ENCODE results near the gene AGRP. TPM values are rescaled to one million over a fixed set of nuclear protein-coding genes. Genes with fewer than 3 reads are reported as not detected.
A peak's percentile ranks its signal among the peaks of the same experiment; 100 is the strongest.

The AGRP gene
- total RNA-seq, 4 donors from 2014 or later = not detected

DNA sequence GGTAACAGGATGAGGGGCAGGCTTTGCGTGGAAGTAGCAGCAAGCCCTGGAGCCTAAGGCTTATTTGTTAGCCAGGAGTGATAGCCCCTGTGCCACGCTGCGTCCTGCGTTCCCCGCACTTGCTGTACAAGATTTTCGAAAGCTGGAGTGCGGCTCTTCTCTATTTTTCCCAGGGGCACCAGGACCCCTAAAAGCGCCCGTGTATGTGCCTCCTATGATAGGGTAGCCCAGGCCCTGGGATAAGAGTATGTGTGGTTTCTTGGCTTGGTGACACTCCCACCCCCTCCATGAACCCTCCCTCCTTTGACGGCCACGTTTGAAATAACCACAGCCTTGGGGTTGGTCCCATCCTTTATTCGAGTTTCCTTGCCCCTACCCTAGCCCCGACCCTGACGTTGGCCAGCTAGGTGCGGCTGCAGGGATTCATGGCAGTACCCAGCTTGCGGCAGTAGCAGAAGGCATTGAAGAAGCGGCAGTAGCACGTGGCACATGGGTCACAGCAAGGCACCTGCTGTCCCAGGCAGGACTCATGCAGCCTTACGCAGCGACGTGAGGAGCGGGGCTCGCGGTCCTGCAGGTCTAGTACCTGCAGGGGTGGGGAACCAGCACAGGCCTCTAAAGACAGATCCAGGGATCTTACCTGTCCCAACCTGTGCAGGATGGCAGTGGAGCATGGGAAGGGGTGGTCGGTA lies 968 bp downstream of the AGRP start:
- intact Hi-C loops (cut with DNase I; ENCODE audit: low total_unique reads) (no loop called here), in situ Hi-C loops (cut with MboI; ENCODE audit: low pct_ligation_motif_present in 1 of 4, low pct_unique_long_range_greater_than_20kb in 1 of 4, low sequenced_read_pairs in 3 of 4) (no loop called here)
- no peaks in the 10 kb centered on the region for H3K36me3 ChIP-seq
- peak overlapping the region in 2 of 4 donors; percentile 68 to 86 for H3K4me3 ChIP-seq
- H3K9me3 ChIP-seq = no peaks in the 10 kb centered on the region
- no peaks in the 10 kb centered on the region for H3K27me3 ChIP-seq
- peak overlapping the region; percentile 92 to 96 (median 94) for H3K27ac ChIP-seq
- 74% methylated on average over 25 of the region's 25 CpGs; no CpG with 5 or more reads in 1 of the 2 donors for WGBS, 2 donors (ENCODE audit: low coverage in 1 of 2)
- peak; percentile 21 for DNase-seq
- TF ChIP-seq POLR2A (IDR thresholded peaks at IDR 0.05) = no peak
- TF ChIP-seq, protein P1, sequence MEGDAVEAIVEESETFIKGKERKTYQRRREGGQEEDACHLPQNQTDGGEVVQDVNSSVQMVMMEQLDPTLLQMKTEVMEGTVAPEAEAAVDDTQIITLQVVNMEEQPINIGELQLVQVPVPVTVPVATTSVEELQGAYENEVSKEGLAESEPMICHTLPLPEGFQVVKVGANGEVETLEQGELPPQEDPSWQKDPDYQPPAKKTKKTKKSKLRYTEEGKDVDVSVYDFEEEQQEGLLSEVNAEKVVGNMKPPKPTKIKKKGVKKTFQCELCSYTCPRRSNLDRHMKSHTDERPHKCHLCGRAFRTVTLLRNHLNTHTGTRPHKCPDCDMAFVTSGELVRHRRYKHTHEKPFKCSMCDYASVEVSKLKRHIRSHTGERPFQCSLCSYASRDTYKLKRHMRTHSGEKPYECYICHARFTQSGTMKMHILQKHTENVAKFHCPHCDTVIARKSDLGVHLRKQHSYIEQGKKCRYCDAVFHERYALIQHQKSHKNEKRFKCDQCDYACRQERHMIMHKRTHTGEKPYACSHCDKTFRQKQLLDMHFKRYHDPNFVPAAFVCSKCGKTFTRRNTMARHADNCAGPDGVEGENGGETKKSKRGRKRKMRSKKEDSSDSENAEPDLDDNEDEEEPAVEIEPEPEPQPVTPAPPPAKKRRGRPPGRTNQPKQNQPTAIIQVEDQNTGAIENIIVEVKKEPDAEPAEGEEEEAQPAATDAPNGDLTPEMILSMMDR (IDR thresholded peaks at IDR 0.05) = no peak
- TF ChIP-seq EP300 (IDR thresholded peaks at IDR 0.05; ENCODE audit: low read depth) = no peak
- TF ChIP-seq POLR2AphosphoS5 (IDR thresholded peaks at IDR 0.05) = no peak
- peaks cover 16 to 43% (median 26%) of the 10 kb centered on the region in 4 donors for H3K4me1 ChIP-seq

DNA sequence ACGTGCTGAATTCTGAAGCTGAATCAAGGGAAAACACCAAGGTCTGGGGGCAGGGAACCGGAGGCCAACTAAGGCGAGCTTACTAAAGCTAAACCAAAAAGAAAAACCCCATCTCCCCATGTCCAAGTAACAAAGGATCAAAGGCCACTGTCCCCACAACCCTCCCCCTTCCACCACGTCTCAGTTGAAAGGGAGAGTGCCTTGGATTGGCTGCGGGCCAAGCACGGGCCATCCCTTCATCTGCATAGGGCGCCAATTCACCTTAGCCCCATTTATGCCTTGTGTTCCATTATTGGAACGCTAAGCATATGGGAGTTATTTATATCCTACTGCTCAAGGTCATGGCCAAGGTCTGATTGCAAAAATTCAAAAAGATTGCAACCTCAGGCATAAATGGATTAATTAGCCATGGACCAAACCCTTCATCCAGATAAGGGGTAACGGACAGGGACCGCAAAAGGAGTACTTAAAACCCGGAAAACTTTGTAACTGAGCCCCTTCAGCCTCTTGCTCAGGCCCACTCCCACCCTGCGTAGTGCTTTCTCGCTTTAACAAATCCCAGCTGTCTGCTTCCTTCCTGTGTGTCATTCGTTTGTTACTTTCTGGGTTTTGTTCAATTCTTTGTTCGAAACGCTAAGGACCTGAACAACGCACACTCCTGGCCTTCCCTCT lies 1.6 kb downstream of the AGRP start:
- Histone ChIP-seq H3K27ac (peak overlapping the region; percentile 92 to 96 (median 94)), H3K9me3 (no peaks in the 10 kb centered on the region), H3K36me3 (no peaks in the 10 kb centered on the region), H3K27me3 (no peaks in the 10 kb centered on the region), H3K4me1 (peaks cover 16 to 47% (median 26%) of the 10 kb centered on the region in 4 donors), H3K4me3 (peak overlapping the region; percentile 49 to 92 (median 77))
- intact Hi-C loops (cut with DNase I; ENCODE audit: low total_unique reads) (no loop called here), in situ Hi-C loops (cut with MboI; ENCODE audit: low pct_ligation_motif_present in 1 of 4, low pct_unique_long_range_greater_than_20kb in 1 of 4, low sequenced_read_pairs in 3 of 4) (no loop called here)
- DNase-seq = peak; percentile 70
- 5 to 11% methylated on average over 12 to 17 of the region's 17 CpGs for WGBS, 2 donors (ENCODE audit: low coverage in 1 of 2)
- TF ChIP-seq POLR2A (IDR thresholded peaks at IDR 0.05) = no peak
- TF ChIP-seq, protein P1 (IDR thresholded peaks at IDR 0.05) = peak in 1 of 5 experiments; percentile 16

DNA sequence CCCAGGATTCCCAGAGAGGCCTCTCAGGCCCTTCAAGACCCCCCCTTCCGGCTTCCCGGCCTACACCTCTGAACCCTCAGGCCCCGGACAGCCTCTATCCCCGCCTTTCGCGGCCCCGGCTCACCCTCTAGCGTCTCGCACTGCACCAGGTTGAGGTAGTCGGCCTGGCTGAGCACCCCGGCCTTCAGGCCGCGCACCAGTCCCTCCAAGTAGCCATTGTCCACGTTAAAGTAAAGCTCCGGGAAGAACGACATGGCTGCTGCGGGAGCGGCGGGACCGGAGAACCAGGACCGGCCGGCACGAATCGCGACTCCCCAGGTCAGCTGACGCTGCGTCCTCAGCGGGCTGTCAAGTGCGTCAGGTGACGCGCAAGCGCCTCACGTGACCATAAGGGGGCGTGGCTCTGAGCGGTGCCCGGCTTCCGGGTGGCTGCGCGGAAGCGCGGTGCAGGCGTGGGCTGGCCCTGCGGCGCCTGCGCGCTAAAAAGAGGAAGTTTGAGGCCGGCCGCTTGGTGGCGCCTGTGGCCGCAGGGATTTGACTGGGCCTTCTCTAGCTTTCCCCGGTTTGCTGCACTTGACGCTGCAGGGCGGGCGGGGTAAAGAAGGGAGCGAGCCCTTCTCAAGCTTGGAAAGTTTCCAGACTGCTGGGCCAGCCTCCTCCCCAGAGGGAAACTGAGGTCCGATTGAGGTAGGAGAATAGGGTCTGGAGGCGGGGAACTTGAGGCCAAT lies 2.4 kb downstream of the AGRP start, which contains the start of gene ATP6V0D1:
ATP6V0D1 (minus strand) TSS at position 325 of the 728 bp plus-strand sequence; CDS start at position 254, 71 bp downstream.
- no peaks in the 10 kb centered on the region for H3K36me3 ChIP-seq
- H3K27ac ChIP-seq = peak within 1 kb of the TSS; percentile 92 to 96 (median 94)
- H3K4me1 ChIP-seq = peaks cover 22 to 54% (median 29%) of the 10 kb centered on the region in 4 donors
- no peaks in the 10 kb centered on the region for H3K27me3 ChIP-seq
- intact Hi-C loops (cut with DNase I; ENCODE audit: low total_unique reads) = no loop called here
- H3K9me3 ChIP-seq = no peaks in the 10 kb centered on the region
- TF ChIP-seq POLR2A (IDR thresholded peaks at IDR 0.05) (peak; percentile 91), POLR2AphosphoS5 (IDR thresholded peaks at IDR 0.05) (peak; percentile 97 to 98 (median 97)), EP300 (IDR thresholded peaks at IDR 0.05; ENCODE audit: low read depth) (no peak)
- TF ChIP-seq, protein P1 (IDR thresholded peaks at IDR 0.05) = peak; percentile 78 to 97 (median 87)
- peak; percentile 100 for DNase-seq
- WGBS, 2 donors (ENCODE audit: low coverage in 1 of 2) = 0% methylated on average over 53 of the region's 57 CpGs; no CpG with 5 or more reads in 1 of the 2 donors
- H3K4me3 ChIP-seq = peak within 1 kb of the TSS; percentile 68 to 92 (median 80)
- in situ Hi-C loops (cut with MboI; ENCODE audit: low pct_ligation_motif_present in 1 of 4, low pct_unique_long_range_greater_than_20kb in 1 of 4, low sequenced_read_pairs in 3 of 4) = no loop called here

Measured in transverse colon (tissue), 4 donors.